Epithelial cell of esophagus (primary cell): ENCODE data around the gene CCL11.

Source experiments
- DNase-seq: peaks from one replicate; pipeline ENCODE4 v3.0.0; 2010; ENCODE audit warnings: low read depth
- H3K4me3 ChIP-seq: 2 replicates; pipeline ENCODE4 v1.5.1; 2011; ENCODE audit warnings: mild to moderate bottlenecking, low read length, control low read depth
- TF ChIP-seq, protein P1 (sequence below): IDR thresholded peaks from 2 replicates; pipeline ENCODE4 v1.5.1; 2011; ENCODE audit warnings: low read depth, mild to moderate bottlenecking, low read length, control low read depth, inconsistent platforms; ENCODE audit not compliant: insufficient read depth; ENCODE audit errors: missing control alignments

CCL11 gene

DNA sequence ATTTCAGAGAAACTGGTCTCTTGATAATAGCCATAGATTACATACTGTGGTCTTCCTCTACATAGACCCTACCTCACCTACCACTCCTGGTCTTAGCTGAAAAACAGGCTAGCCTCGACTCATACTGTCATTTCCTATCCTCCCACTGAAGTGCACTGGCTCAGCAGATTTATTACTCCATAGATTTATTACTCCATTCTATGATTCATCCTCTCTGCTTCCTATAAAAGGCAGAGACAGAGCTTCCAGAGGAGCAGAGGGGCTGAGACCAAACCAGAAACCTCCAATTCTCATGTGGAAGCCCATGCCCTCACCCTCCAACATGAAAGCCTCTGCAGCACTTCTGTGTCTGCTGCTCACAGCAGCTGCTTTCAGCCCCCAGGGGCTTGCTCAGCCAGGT lies 15.6 kb upstream of the CCL11 start, which contains the start of gene CCL7:
CCL7 (plus strand) TSS at position 253 of the 400 bp plus-strand sequence; CDS start at position 323, 70 bp downstream.
- no peak within 1 kb of the TSS for H3K4me3 ChIP-seq
- TF ChIP-seq, protein P1, sequence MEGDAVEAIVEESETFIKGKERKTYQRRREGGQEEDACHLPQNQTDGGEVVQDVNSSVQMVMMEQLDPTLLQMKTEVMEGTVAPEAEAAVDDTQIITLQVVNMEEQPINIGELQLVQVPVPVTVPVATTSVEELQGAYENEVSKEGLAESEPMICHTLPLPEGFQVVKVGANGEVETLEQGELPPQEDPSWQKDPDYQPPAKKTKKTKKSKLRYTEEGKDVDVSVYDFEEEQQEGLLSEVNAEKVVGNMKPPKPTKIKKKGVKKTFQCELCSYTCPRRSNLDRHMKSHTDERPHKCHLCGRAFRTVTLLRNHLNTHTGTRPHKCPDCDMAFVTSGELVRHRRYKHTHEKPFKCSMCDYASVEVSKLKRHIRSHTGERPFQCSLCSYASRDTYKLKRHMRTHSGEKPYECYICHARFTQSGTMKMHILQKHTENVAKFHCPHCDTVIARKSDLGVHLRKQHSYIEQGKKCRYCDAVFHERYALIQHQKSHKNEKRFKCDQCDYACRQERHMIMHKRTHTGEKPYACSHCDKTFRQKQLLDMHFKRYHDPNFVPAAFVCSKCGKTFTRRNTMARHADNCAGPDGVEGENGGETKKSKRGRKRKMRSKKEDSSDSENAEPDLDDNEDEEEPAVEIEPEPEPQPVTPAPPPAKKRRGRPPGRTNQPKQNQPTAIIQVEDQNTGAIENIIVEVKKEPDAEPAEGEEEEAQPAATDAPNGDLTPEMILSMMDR, result no peak
- peak; percentile 26 for DNase-seq

DNA sequence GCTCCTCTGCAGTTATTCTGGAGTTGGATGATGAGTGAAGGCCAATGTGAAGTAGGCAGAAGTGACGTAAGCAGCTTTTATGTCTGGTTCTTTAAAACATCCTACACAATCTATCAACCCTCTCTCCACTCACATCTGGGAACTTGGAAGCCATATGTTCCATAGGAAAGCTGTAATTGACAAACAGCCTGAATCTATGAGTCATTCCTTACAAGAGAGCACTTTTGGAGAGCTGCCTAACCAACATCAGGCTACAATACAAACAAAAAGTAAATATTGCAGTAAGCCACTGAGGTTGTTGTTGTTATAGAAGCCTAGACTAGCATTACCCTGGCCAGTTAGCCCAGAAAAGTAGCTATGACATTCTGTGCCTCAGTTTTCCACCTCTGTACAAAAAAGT lies 9.7 kb upstream of the CCL11 start:
- TF ChIP-seq, protein P1, result no peak
- peak; percentile 54 for DNase-seq
- H3K4me3 ChIP-seq, result no peak overlapping the region

- no peak for DNase-seq
- no peak overlapping the region for H3K4me3 ChIP-seq
- TF ChIP-seq, protein P1, result no peak
Observed at GRCh38 chr17:34276826-34277225, 8.7 kb upstream of the CCL11 start.

GRCh38 chr17:34283571-34283970 lies 2.0 kb upstream of the CCL11 start:
- TF ChIP-seq, protein P1, result no peak
- DNase-seq, result no peak

GRCh38 chr17:34287875-34288274 lies 2.3 kb downstream of the CCL11 start:
- H3K4me3 ChIP-seq, result no peak overlapping the region
- no peak for DNase-seq
- TF ChIP-seq, protein P1, result no peak

More at GRCh38 chr17:34283571-34283970, 2.0 kb upstream of the CCL11 start:
- no peak overlapping the region for H3K4me3 ChIP-seq

GRCh38 chr17:34290586-34290985 lies 5.0 kb downstream of the CCL11 start:
- H3K4me3 ChIP-seq, result no peak overlapping the region
- TF ChIP-seq, protein P1, result no peak
- no peak for DNase-seq

GRCh38 chr17:34291721-34292348 lies 6.3 kb downstream of the CCL11 start:
- H3K4me3 ChIP-seq, result no peak overlapping the region
- peak; percentile 35 for DNase-seq
- TF ChIP-seq, protein P1, result no peak
